Sciatic nerve (tissue), 2 donors: Measurements from ENCODE around the gene HERC2. TPM values are rescaled to one million over a fixed set of nuclear protein-coding genes. Genes with fewer than 3 reads are reported as not detected.
A peak's percentile ranks its signal among the peaks of the same experiment; 100 is the strongest.

ENCODE experiments used
- ATAC-seq: fragments of 200-7000 bp; cut with Tn5 transposase; one replicate; pipeline ENCODE4 v1.9.1; 2020; ENCODE audit warnings: mild to moderate bottlenecking, moderate library complexity
- DNase-seq: peaks from one replicate; pipeline ENCODE4 v3.0.0-alpha.2; 2020; ENCODE audit warnings: low spot score
- intact Hi-C: fragments of 100-400 bp; cut with DNase I; formaldehyde crosslinking; loops from one replicate; pipeline ENCODE4 v1.14.2; 2022
- total RNA-seq: library from RNA; stranded (reverse); fragmentation: NEBNext Ultra II Directional; extraction: Animal tissue kit (Norgen Biotek cat#: 25700); gene quantifications from one replicate; pipeline ENCODE4 v1.2.1, GENCODE V29; 2021
- donor health status: DM: no; HTN: no; CAD: no.
- donor health status: DM: no; HTN: no; CAD: no.

The HERC2 gene
- total RNA-seq, 1 donor from 2014 or later = 84.9 TPM

GRCh38 chr15:28096670-28097431 is 225.1 kb downstream of the HERC2 start:
- ATAC-seq (no peak), DNase-seq (peak; percentile 38)

GRCh38 chr15:28096411-28096669 is 225.6 kb downstream of the HERC2 start:
- DNase-seq = no peak
- intact Hi-C loops = loop anchor here (10.0 kb wide), 1 partner anchor 1082 kb away; no protein-coding TSS in a partner anchor
- ATAC-seq = no peak

More at GRCh38 chr15:28096670-28097431, 225.1 kb downstream of the HERC2 start:
- intact Hi-C loops = loop anchor here (10.0 kb wide), 1 partner anchor 1082 kb away; no protein-coding TSS in a partner anchor

- DNase-seq (peak; percentile 56), ATAC-seq (no peak)
- intact Hi-C loops = loop anchor here (10.0 kb wide), 1 partner anchor 1080 kb away; no protein-coding TSS in a partner anchor
Observed at GRCh38 chr15:28094732-28095521, 227.1 kb downstream of the HERC2 start.

DNA sequence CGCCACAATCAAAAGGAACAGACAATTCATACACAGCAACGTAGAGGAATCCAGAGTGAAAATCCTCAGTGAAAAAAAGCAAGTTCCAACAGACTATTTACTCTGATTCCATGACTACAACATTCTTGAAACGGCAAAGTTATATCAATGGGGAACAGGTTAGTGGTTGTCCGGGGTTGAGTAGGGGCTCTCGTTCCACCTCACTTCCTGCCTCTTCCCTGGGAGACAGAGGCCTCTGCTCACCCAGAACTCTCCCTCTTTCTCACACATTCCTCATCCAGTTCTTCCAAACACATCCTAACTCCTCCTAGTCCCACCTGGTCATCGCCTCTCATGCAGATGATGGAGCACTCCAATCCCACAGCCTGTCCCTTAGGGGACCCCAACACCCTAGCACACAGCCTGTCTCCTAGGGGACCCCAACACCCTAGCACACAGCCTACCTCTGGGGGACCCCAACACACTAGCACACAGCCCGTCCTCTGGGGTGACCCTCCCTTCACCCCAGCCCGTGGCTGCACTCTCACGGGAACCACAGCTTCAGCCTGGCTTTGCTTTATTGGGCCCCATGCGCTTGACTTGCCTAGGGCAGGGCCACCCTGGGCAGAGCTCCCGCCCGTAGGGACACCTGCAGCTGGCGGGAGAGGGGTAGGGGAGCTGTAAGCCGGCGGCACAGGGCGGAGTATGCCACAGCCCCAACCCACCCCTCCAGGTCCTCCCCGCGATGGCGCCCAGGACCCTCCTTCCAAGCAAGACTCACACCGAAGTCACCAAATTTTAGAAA is 228.0 kb downstream of the HERC2 start:
- no peak for DNase-seq
- no peak for ATAC-seq
- intact Hi-C loops = loop anchor here (10.0 kb wide), 1 partner anchor 1079 kb away; no protein-coding TSS in a partner anchor

- ATAC-seq (no peak), DNase-seq (no peak)
- intact Hi-C loops = loop anchor here (10.0 kb wide), 1 partner anchor 1077 kb away; no protein-coding TSS in a partner anchor
Observed at GRCh38 chr15:28091313-28091712, 230.7 kb downstream of the HERC2 start.

DNA sequence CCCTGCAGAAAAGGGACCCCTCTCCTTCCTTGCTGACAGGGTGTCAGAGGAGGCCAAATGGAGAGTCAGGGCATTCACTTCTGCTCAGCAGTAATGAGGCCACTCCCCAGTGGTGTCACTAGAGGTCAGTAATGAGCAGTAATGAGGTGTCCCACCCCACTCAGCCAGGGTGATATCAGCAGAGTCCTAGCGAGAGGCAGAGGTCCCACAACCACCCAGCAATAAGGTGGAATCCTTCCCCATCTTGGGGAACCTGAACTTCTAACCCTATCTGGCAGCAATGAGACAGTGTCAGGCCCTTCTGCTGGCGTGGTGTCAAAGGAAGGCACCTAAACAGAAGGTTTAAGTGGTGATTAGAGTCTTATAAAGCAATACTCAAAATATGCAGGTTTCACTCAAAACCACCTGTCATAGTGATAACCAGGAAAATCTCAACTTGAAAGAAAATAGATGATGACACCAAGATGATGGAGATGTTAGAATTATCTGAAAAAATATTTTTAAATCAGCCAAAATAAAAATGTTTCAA is 235.7 kb downstream of the HERC2 start:
- no peak for DNase-seq
- intact Hi-C loops = no loop called here
- peak; percentile 74 for ATAC-seq

GRCh38 chr15:28085489-28086174 is 236.3 kb downstream of the HERC2 start:
- DNase-seq (no peak), ATAC-seq (no peak)
- intact Hi-C loops = no loop called here

DNA sequence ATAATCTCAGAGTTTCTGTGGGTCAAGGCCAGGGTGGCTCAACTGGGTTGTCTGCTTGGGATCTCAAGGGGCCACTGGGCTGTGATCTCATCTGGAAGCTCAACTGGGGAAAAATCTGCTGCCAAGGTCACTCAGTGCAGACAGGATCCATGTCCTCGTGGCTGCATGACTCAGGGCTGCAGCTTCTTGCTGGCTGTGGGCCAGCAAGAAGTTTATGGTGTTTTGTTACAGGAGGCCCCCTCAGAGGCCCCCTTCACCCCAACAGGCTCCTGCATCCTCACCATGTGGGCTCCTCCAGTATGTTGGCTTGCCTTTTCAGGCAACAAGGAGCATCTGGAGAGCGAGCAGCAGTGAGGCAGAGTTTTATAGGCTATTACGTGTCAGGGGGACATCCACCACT is 237.4 kb downstream of the HERC2 start:
- ATAC-seq (no peak), DNase-seq (no peak)
- intact Hi-C loops = no loop called here

GRCh38 chr15:28082891-28083684 is 238.9 kb downstream of the HERC2 start:
- DNase-seq = no peak
- intact Hi-C loops = no loop called here
- no peak for ATAC-seq

- intact Hi-C loops = no loop called here
- no peak for DNase-seq
- no peak for ATAC-seq
Observed at GRCh38 chr15:28081594-28081993, 240.4 kb downstream of the HERC2 start.

DNA sequence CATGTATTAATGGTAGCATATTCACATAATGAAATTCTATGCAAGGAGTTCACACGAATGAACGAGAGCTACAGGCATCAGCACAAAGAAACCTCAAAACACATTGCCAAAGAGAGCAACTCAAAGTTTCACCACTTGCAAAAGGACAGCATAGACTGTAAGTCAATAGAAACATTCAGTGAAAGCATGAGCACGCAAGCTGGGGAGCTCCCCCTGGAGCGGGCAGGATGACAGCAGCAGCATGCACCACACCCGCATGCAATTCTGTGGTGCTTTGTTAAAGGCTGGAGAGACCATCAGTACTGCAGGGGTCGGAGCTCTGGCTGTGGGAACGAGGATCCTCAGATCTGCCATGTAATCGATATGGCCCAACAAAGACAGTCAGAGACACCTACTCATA is 241.6 kb downstream of the HERC2 start:
- no peak for ATAC-seq
- DNase-seq = no peak
- intact Hi-C loops = no loop called here

DNA sequence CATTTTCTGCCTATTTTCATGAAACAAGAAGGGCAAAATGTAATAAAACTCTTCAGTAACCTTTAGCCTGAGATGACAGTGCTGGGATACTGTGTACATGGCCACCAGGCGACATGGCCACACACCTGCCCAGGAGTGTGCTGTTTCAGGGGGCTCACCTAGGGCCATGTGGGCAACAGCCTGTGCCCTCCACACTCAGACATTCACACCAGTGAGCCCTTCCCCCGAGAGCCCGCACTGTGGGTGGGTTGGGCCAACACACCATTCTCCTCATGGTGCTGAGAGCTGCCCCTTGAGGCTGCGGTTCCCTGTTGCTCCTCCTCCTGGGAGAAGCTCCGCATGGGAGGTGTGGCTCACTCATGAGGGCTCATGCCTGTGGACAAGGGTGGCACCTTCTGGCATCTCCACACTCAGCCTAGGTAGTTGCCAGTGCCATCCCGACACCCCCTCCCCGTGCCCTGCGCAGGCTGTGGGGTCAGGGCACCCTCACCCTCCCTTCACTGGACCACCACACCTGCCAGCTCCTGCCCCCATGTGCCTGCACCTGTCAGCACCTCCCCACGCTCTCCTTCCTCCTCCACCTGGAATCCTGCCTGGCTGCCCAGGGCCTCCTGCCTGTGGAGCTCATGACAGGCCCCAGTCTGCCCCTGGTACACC is 242.5 kb downstream of the HERC2 start:
- ATAC-seq (no peak), DNase-seq (no peak)
- intact Hi-C loops = no loop called here

DNA sequence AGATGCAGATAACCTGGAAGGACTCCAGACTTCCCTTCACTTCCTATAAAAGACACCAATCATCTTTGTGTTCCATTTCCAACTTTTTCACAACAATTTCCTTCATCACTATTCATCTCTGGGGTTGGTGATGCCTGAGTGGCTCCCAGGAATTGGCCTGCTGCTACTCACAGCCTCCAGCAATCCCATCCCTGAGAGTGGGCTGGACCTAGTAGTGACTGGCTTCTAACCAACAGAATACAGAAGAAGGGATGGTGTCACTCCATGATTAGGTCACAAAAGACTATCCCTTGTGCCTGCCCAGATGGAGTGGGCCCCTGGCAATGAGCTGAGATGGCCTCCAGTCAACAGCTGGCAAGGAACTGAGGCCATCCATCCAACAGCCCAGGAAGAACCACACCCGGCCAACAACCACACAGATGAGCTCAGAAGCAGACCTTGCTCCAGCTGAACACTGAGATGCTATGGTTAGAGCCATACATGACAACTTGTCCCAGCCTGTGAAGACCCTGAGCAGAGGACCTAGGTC is 243.7 kb downstream of the HERC2 start:
- intact Hi-C loops = no loop called here
- ATAC-seq (no peak), DNase-seq (no peak)

DNA sequence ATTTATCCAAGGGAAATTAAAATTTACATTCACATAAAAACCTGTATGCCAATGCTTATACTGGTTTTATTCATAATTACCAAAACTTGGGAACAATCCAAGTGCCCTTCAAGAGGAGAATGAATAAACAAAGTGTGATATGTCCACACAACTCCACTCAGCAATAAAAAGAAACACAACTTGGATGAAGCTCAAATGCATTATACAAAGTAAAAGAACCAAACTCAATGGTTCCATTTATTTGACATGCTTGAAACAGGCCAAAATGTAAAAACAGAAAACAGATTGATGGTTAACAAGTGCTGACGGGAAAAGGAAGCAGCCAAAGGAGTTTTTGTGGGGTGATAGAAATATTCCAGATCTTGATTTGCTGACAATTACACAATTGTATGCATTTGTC is 246.4 kb downstream of the HERC2 start:
- no peak for ATAC-seq

DNA sequence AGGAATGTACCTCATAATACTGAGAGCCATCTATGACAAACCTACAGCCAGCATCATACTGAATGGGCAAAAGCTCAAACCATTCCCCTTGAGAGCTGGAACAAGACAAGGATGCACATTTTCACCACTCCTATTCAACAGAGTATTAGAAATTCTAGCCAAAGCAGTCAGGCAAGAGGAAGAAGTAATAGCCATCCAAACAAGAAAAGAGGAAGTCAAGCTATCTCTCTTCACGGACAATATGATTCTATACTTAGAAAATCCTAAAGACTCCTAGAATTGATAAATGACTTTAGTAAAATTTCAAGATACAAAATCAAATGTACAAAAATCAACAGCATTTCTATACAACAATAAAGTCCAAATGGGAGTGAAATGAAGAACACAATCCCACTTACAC is 253.0 kb downstream of the HERC2 start:
- no peak for ATAC-seq
- intact Hi-C loops = no loop called here
- DNase-seq = no peak

More for the DNA sequence above, 246.4 kb downstream of the HERC2 start:
- intact Hi-C loops = no loop called here
- no peak for DNase-seq

GRCh38 chr15:28066231-28066630 is 255.7 kb downstream of the HERC2 start:
- ATAC-seq = no peak
- DNase-seq = no peak
- intact Hi-C loops = no loop called here
